Mucosa of rectum (tissue), 2 donors: ENCODE measurements around the gene KRTAP9-4.
"Not testable (repeated sequence)": the region's sequence is repeated elsewhere in the genome, so short reads cannot be mapped to it uniquely, and the experiment has no call there.

ENCODE experiments used
- H3K27ac ChIP-seq, 2 donors: one replicate each; pipeline ENCODE4 v1.7.0; 2013; ENCODE audit warnings: inconsistent platforms in 2 of 2, low read depth in 2 of 2, low read length in 2 of 2
- H3K27me3 ChIP-seq, 2 donors: one replicate each; pipeline ENCODE4 v1.7.0; 2013; ENCODE audit warnings: low read length in 2 of 2; ENCODE audit not compliant: control insufficient read depth in 2 of 2, insufficient read depth in 2 of 2
- H3K36me3 ChIP-seq, 2 donors: one replicate each; pipeline ENCODE4 v1.7.0; 2013; ENCODE audit warnings: low read length in 2 of 2; ENCODE audit not compliant: control insufficient read depth in 2 of 2, insufficient read depth in 2 of 2
- H3K4me1 ChIP-seq, 2 donors: one replicate each; pipeline ENCODE4 v1.7.0; 2013; ENCODE audit warnings: low read length in 2 of 2, mild to moderate bottlenecking in 1 of 2; ENCODE audit not compliant: control insufficient read depth in 2 of 2, insufficient read depth in 2 of 2
- H3K4me3 ChIP-seq, 2 donors: one replicate each; pipeline ENCODE4 v1.7.0; 2013; ENCODE audit warnings: low read length in 2 of 2
- H3K9ac ChIP-seq, 2 donors: one replicate each; pipeline ENCODE4 v1.7.0; 2013; ENCODE audit warnings: low read length in 2 of 2, low read depth in 1 of 2, mild to moderate bottlenecking in 1 of 2
- H3K9me3 ChIP-seq, 2 donors: one replicate each; pipeline ENCODE4 v1.7.0; 2013; ENCODE audit warnings: low read length in 2 of 2; ENCODE audit not compliant: control insufficient read depth in 2 of 2
- donor health status: healthy.
- donor health status: Normal muscosa, but diverticular disease.

KRTAP9-4 gene

GRCh38 chr17:41249637-41250240 lies at the start of gene KRTAP9-4:
Gene KRTAP9-4, plus strand, starts transcription at chr17:41249687. Its CDS starts 34 bp downstream, at chr17:41249721.
- H3K9me3 ChIP-seq, H3K27me3 ChIP-seq, H3K4me1 ChIP-seq, H3K36me3 ChIP-seq, H3K4me3 ChIP-seq, H3K27ac ChIP-seq, H3K9ac ChIP-seq: not testable (repeated sequence)

GRCh38 chr17:41211845-41212466 lies 37.5 kb upstream of the KRTAP9-4 start:
- Histone ChIP-seq H3K4me1 (peaks cover 0 to 2% of the 10 kb centered on the region in 2 donors), H3K36me3 (no peaks in the 10 kb centered on the region), H3K27me3 (no peaks in the 10 kb centered on the region), H3K4me3 (no peak overlapping the region), H3K9ac (no peak overlapping the region), H3K9me3 (no peaks in the 10 kb centered on the region), H3K27ac (no peak overlapping the region)

GRCh38 chr17:41212524-41213169 lies 36.8 kb upstream of the KRTAP9-4 start:
- Histone ChIP-seq H3K27ac (no peak overlapping the region), H3K9me3 (no peaks in the 10 kb centered on the region), H3K27me3 (no peaks in the 10 kb centered on the region)

GRCh38 chr17:41215681-41216080 lies 33.8 kb upstream of the KRTAP9-4 start:
- Histone ChIP-seq H3K4me1 (peaks cover 0 to 2% of the 10 kb centered on the region in 2 donors), H3K27ac (no peak overlapping the region), H3K9ac (no peak overlapping the region), H3K36me3 (no peaks in the 10 kb centered on the region), H3K9me3 (no peaks in the 10 kb centered on the region), H3K4me3 (no peak overlapping the region), H3K27me3 (no peaks in the 10 kb centered on the region)

More at GRCh38 chr17:41212524-41213169, 36.8 kb upstream of the KRTAP9-4 start:
- H3K4me1 ChIP-seq, result peaks cover 0 to 2% of the 10 kb centered on the region in 2 donors
- H3K36me3 ChIP-seq, result no peaks in the 10 kb centered on the region
- no peak overlapping the region for H3K4me3 ChIP-seq
- H3K9ac ChIP-seq, result no peak overlapping the region

DNA sequence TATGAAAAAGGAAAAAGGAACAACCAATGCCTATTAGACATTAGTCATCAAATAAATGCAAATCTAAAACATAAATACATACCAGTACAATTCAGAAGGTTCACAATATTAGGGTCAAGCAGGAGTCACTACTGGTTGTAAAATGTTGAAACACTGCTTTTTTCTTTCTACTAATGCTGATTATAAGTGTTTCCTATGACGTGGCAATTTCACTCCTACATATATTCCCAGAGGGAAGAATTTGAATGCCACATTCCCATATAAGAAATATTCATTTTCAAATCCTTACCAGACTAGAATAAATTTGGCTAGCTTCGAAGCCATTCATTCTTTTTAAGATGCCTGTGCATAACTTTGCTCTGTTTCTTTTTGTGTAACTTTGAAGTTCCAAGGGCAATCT lies 25.7 kb upstream of the KRTAP9-4 start:
- H3K9me3 ChIP-seq, result no peaks in the 10 kb centered on the region
- H3K27me3 ChIP-seq, result peaks cover 0 to 4% of the 10 kb centered on the region in 2 donors
- no peak overlapping the region for H3K4me3 ChIP-seq
- H3K36me3 ChIP-seq, result no peaks in the 10 kb centered on the region
- H3K4me1 ChIP-seq, result no peaks in the 10 kb centered on the region
- no peak overlapping the region for H3K9ac ChIP-seq
- no peak overlapping the region for H3K27ac ChIP-seq

- no peak overlapping the region for H3K9ac ChIP-seq
- no peaks in the 10 kb centered on the region for H3K9me3 ChIP-seq
- peaks cover 0 to 4% of the 10 kb centered on the region in 2 donors for H3K27me3 ChIP-seq
- H3K4me1 ChIP-seq, result no peaks in the 10 kb centered on the region
- H3K27ac ChIP-seq, result no peak overlapping the region
- H3K4me3 ChIP-seq, result no peak overlapping the region
- no peaks in the 10 kb centered on the region for H3K36me3 ChIP-seq
Observed at GRCh38 chr17:41226051-41226450, 23.4 kb upstream of the KRTAP9-4 start.

GRCh38 chr17:41226598-41227095 lies 22.8 kb upstream of the KRTAP9-4 start, which contains the start of gene KRTAP9-2:
Gene KRTAP9-2, plus strand, starts transcription at chr17:41226648. Its CDS starts 7 bp downstream, at chr17:41226655.
- not testable (repeated sequence) for H3K27ac ChIP-seq, H3K27me3 ChIP-seq, H3K4me1 ChIP-seq, H3K9me3 ChIP-seq, H3K36me3 ChIP-seq, H3K9ac ChIP-seq, H3K4me3 ChIP-seq

GRCh38 chr17:41230094-41230493 lies 19.4 kb upstream of the KRTAP9-4 start:
- no peak overlapping the region for H3K27ac ChIP-seq
- peaks cover 5 to 7% of the 10 kb centered on the region in 2 donors for H3K27me3 ChIP-seq
- no peak overlapping the region for H3K4me3 ChIP-seq
- H3K4me1 ChIP-seq, result no peaks in the 10 kb centered on the region
- no peak overlapping the region for H3K9ac ChIP-seq
- no peaks in the 10 kb centered on the region for H3K36me3 ChIP-seq
- no peaks in the 10 kb centered on the region for H3K9me3 ChIP-seq

GRCh38 chr17:41231731-41232130 lies 17.8 kb upstream of the KRTAP9-4 start:
- Histone ChIP-seq H3K9ac (no peak overlapping the region), H3K4me3 (no peak overlapping the region), H3K27me3 (peaks cover 3 to 5% of the 10 kb centered on the region in 2 donors), H3K36me3 (no peaks in the 10 kb centered on the region), H3K9me3 (no peaks in the 10 kb centered on the region), H3K27ac (no peak overlapping the region), H3K4me1 (no peaks in the 10 kb centered on the region)

- H3K27me3 ChIP-seq, result not testable (repeated sequence)
Observed at GRCh38 chr17:41232399-41233105, 16.9 kb upstream of the KRTAP9-4 start, which contains the start of gene KRTAP9-3. Gene KRTAP9-3, plus strand, starts transcription at chr17:41232449. Its CDS starts 53 bp downstream, at chr17:41232502.

More at GRCh38 chr17:41232399-41233105, 16.9 kb upstream of the KRTAP9-4 start, which contains the start of gene KRTAP9-3:
- not testable (repeated sequence) for H3K36me3 ChIP-seq, H3K4me1 ChIP-seq, H3K9me3 ChIP-seq, H3K9ac ChIP-seq, H3K27ac ChIP-seq, H3K4me3 ChIP-seq
